HepG2 (cell line): Measurements from ENCODE around the gene UMPS. TPM values are rescaled to one million over a fixed set of nuclear protein-coding genes. Genes with fewer than 3 reads are reported as not detected.

Source experiments
- GFI1 ChIP-seq: sonication (generic); formaldehyde crosslinking; IDR thresholded peaks from 2 replicates; pipeline ENCODE4 v1.5.0; 2020; ENCODE audit warnings: missing genetic modification reagents, mild to moderate bottlenecking, borderline replicate concordance
- MXD4 ChIP-seq: IDR thresholded peaks from 2 replicates; pipeline ENCODE4 v1.6.1; 2016; ENCODE audit warnings: mild to moderate bottlenecking, missing biosample characterization, missing genetic modification reagents
- PITX1 ChIP-seq: sonication (generic); formaldehyde crosslinking; IDR thresholded peaks from 2 replicates; pipeline ENCODE4 v1.5.1; 2020; ENCODE audit warnings: mild to moderate bottlenecking, missing genetic modification reagents
- RFXAP ChIP-seq: sonication (generic); formaldehyde crosslinking; IDR thresholded peaks from 2 replicates; pipeline ENCODE4 v1.4.0; 2020; ENCODE audit warnings: missing genetic modification reagents, borderline replicate concordance
- SIN3B ChIP-seq: fragments of 150-350 bp; IDR thresholded peaks from 2 replicates; pipeline ENCODE4 v1.6.1; 2014; ENCODE audit warnings: low read length
- TBL1XR1 ChIP-seq: fragments of 150-350 bp; IDR thresholded peaks from 2 replicates; pipeline ENCODE4 v1.6.1; 2014; ENCODE audit warnings: borderline replicate concordance, low read length; ENCODE audit not compliant: partially characterized antibody
- ZFX ChIP-seq: sonication (generic); formaldehyde crosslinking; IDR thresholded peaks from 2 replicates; pipeline ENCODE4 v1.4.0; 2020; ENCODE audit warnings: mild to moderate bottlenecking, low read depth, missing genetic modification reagents, moderate library complexity
- ZNF510 ChIP-seq: sonication (generic); formaldehyde crosslinking; IDR thresholded peaks from 2 replicates; pipeline ENCODE4 v1.4.0; 2020; ENCODE audit warnings: low read depth, mild to moderate bottlenecking, missing genetic modification reagents
- ZNF589 ChIP-seq: sonication (generic); formaldehyde crosslinking; conservative IDR thresholded peaks from 2 replicates; pipeline ENCODE4 v1.8.0; 2022; ENCODE audit warnings: mild to moderate bottlenecking, moderate library complexity, missing genetic modification reagents
- ZNF614 ChIP-seq: IDR thresholded peaks from 2 replicates; pipeline ENCODE4 v1.6.1; 2018; ENCODE audit warnings: missing biosample characterization, missing genetic modification reagents, inconsistent platforms, borderline replicate concordance
- polyA plus RNA-seq, 8 experiments: library from polyadenylated mRNA; depleted of rRNA in 3 of 8; stranded (reverse) in 7 of 8; unstranded in 1 of 8; fragments of >200 nt; fragmentation: Illumina TruSeq in 4 of 8; extraction: Trizol in 4 of 8; gene quantifications; 2 replicates each; pipeline versions ENCODE4 v1.2.1 to v1.2.3, GENCODE V29; 2011 to 2016; ENCODE audit warnings: low read depth in 4 of 8, missing spikeins in 1 of 8, mixed read lengths in 1 of 8; ENCODE audit not compliant: insufficient read depth in 1 of 8
- total RNA-seq, 5 experiments: library from RNA; depleted of rRNA; stranded (reverse); fragments of >200 nt; fragmentation: Illumina TruSeq; extraction: Trizol; gene quantifications; 2 replicates each; pipeline ENCODE4 v1.2.3, GENCODE V29; 2016; ENCODE audit warnings: low read depth in 1 of 5
- TF ChIP-seq, protein P1 (sequence below): sonication (generic); formaldehyde crosslinking; IDR thresholded peaks from 2 replicates; pipeline ENCODE4 v1.5.1; 2020; ENCODE audit warnings: mild to moderate bottlenecking, missing genetic modification reagents, moderate library complexity
- TF ChIP-seq, protein P2 (sequence below): sonication (generic); formaldehyde crosslinking; IDR thresholded peaks from 2 replicates; pipeline ENCODE4 v1.8.1; 2023; ENCODE audit warnings: mild to moderate bottlenecking, missing genetic modification reagents
- TF ChIP-seq, protein P3 (sequence below): sonication (generic); formaldehyde crosslinking; IDR thresholded peaks from 2 replicates; pipeline ENCODE4 v1.5.0; 2020; ENCODE audit warnings: missing genetic modification reagents
- TF ChIP-seq, protein P4 (sequence below): sonication (generic); formaldehyde crosslinking; IDR thresholded peaks from 2 replicates; pipeline ENCODE4 v1.5.0; 2020; ENCODE audit warnings: mild to moderate bottlenecking, missing genetic modification reagents, borderline replicate concordance
- TF ChIP-seq, protein P5 (sequence below): sonication (generic); formaldehyde crosslinking; IDR thresholded peaks from 2 replicates; pipeline ENCODE4 v1.4.0; 2020; ENCODE audit warnings: mild to moderate bottlenecking, missing genetic modification reagents

Gene UMPS
- total and polyA plus RNA-seq, 2 of the 13 experiments (the other 11 are each of a cell fraction or from before 2014, with no cell fraction given), result 52.7 to 74.2 TPM

DNA sequence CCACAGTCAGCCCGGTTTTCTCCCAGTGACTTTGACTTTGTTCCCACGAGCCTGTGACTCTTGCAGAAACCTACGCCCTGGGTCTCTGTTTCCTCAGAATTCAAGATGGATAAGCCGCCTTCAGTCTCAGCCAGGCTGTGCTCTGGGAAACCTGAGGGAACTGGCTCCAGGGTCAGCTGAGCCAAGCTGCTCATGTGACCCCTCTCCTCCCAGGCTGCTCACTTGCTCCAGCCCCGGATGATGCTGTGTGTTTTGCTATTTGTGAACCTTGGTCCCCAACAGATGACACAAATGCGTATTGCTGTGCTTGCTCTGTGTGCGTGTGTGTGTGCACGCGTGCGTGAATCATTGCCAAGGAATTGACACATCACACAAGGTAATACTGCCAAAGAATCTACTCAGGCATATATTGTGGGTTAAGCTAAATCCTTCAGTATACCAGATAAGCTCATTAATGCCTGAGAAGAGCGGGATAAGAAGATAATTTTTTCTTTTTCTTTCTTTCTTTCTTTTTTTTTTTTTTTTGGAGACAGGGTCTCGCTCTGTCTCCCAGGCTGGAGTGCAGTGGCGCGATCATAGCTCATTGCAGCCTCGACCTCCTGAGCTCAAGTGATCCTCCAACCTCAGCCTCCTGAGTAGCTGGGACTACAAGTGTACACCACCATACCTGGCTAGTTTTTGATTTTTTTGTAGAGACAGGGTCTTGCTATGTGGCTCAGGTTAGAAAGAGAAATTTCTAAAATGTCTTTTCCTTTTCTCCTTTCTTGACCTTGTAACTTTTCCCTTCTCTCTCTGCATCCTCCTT lies 29.2 kb upstream of the UMPS start (continued):
- TF ChIP-seq RFXAP (CRISPR knock-in tag) (peak; percentile 90; the same call in 1 of the 2 replicates), ZNF589 (no peak; the same call in 1 of the 2 replicates), SIN3B (no peak), ZFX (CRISPR knock-in tag) (peak; percentile 40; the same call in 1 of the 2 replicates), ZNF614 (CRISPR knock-in tag) (peak; percentile 94), TBL1XR1 (peak; percentile 13), GFI1 (CRISPR knock-in tag) (peak; percentile 75; the same call in 1 of the 2 replicates), ZNF510 (CRISPR knock-in tag) (0 out of 2 replicates have a peak, but pooled peaks have one; percentile 57), PITX1 (peak; percentile 89), MXD4 (CRISPR knock-in tag) (peak; percentile 78; the same call in 1 of the 2 replicates)
- TF ChIP-seq, protein P1, sequence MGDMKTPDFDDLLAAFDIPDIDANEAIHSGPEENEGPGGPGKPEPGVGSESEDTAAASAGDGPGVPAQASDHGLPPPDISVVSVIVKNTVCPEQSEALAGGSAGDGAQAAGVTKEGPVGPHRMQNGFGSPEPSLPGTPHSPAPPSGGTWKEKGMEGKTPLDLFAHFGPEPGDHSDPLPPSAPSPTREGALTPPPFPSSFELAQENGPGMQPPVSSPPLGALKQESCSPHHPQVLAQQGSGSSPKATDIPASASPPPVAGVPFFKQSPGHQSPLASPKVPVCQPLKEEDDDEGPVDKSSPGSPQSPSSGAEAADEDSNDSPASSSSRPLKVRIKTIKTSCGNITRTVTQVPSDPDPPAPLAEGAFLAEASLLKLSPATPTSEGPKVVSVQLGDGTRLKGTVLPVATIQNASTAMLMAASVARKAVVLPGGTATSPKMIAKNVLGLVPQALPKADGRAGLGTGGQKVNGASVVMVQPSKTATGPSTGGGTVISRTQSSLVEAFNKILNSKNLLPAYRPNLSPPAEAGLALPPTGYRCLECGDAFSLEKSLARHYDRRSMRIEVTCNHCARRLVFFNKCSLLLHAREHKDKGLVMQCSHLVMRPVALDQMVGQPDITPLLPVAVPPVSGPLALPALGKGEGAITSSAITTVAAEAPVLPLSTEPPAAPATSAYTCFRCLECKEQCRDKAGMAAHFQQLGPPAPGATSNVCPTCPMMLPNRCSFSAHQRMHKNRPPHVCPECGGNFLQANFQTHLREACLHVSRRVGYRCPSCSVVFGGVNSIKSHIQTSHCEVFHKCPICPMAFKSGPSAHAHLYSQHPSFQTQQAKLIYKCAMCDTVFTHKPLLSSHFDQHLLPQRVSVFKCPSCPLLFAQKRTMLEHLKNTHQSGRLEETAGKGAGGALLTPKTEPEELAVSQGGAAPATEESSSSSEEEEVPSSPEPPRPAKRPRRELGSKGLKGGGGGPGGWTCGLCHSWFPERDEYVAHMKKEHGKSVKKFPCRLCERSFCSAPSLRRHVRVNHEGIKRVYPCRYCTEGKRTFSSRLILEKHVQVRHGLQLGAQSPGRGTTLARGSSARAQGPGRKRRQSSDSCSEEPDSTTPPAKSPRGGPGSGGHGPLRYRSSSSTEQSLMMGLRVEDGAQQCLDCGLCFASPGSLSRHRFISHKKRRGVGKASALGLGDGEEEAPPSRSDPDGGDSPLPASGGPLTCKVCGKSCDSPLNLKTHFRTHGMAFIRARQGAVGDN (CRISPR knock-in tag), result peak; percentile 95
- TF ChIP-seq, protein P2, sequence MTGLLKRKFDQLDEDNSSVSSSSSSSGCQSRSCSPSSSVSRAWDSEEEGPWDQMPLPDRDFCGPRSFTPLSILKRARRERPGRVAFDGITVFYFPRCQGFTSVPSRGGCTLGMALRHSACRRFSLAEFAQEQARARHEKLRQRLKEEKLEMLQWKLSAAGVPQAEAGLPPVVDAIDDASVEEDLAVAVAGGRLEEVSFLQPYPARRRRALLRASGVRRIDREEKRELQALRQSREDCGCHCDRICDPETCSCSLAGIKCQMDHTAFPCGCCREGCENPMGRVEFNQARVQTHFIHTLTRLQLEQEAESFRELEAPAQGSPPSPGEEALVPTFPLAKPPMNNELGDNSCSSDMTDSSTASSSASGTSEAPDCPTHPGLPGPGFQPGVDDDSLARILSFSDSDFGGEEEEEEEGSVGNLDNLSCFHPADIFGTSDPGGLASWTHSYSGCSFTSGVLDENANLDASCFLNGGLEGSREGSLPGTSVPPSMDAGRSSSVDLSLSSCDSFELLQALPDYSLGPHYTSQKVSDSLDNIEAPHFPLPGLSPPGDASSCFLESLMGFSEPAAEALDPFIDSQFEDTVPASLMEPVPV (CRISPR knock-in tag), result no peak
- TF ChIP-seq, protein P3, sequence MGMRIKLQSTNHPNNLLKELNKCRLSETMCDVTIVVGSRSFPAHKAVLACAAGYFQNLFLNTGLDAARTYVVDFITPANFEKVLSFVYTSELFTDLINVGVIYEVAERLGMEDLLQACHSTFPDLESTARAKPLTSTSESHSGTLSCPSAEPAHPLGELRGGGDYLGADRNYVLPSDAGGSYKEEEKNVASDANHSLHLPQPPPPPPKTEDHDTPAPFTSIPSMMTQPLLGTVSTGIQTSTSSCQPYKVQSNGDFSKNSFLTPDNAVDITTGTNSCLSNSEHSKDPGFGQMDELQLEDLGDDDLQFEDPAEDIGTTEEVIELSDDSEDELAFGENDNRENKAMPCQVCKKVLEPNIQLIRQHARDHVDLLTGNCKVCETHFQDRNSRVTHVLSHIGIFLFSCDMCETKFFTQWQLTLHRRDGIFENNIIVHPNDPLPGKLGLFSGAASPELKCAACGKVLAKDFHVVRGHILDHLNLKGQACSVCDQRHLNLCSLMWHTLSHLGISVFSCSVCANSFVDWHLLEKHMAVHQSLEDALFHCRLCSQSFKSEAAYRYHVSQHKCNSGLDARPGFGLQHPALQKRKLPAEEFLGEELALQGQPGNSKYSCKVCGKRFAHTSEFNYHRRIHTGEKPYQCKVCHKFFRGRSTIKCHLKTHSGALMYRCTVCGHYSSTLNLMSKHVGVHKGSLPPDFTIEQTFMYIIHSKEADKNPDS (CRISPR knock-in tag), result peak; percentile 91
- TF ChIP-seq, protein P4, sequence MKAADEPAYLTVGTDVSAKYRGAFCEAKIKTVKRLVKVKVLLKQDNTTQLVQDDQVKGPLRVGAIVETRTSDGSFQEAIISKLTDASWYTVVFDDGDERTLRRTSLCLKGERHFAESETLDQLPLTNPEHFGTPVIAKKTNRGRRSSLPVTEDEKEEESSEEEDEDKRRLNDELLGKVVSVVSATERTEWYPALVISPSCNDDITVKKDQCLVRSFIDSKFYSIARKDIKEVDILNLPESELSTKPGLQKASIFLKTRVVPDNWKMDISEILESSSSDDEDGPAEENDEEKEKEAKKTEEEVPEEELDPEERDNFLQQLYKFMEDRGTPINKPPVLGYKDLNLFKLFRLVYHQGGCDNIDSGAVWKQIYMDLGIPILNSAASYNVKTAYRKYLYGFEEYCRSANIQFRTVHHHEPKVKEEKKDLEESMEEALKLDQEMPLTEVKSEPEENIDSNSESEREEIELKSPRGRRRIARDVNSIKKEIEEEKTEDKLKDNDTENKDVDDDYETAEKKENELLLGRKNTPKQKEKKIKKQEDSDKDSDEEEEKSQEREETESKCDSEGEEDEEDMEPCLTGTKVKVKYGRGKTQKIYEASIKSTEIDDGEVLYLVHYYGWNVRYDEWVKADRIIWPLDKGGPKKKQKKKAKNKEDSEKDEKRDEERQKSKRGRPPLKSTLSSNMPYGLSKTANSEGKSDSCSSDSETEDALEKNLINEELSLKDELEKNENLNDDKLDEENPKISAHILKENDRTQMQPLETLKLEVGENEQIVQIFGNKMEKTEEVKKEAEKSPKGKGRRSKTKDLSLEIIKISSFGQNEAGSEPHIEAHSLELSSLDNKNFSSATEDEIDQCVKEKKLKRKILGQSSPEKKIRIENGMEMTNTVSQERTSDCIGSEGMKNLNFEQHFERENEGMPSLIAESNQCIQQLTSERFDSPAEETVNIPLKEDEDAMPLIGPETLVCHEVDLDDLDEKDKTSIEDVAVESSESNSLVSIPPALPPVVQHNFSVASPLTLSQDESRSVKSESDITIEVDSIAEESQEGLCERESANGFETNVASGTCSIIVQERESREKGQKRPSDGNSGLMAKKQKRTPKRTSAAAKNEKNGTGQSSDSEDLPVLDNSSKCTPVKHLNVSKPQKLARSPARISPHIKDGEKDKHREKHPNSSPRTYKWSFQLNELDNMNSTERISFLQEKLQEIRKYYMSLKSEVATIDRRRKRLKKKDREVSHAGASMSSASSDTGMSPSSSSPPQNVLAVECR (CRISPR knock-in tag), result peak; percentile 81; the same call in 1 of the 2 replicates
- TF ChIP-seq, protein P5, sequence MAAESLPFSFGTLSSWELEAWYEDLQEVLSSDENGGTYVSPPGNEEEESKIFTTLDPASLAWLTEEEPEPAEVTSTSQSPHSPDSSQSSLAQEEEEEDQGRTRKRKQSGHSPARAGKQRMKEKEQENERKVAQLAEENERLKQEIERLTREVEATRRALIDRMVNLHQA (CRISPR knock-in tag), result no peak
